Measurements from ENCODE around the gene CPT2.

GRCh38 chr1:53203466-53203865 is 6.8 kb downstream of the CPT2 start:
- no peak for TF ChIP-seq SIN3A (IDR thresholded peaks at IDR 0.05; ENCODE audit: borderline replicate concordance, low read depth, low read length)
- no peak for TF ChIP-seq CTCF (IDR thresholded peaks at IDR 0.05)
- TF ChIP-seq TAF1 (IDR thresholded peaks at IDR 0.05; ENCODE audit: borderline replicate concordance, low read depth, low read length), result no peak
- no peak for TF ChIP-seq USF1 (IDR thresholded peaks at IDR 0.05; ENCODE audit: borderline replicate concordance, low read depth)
- no peak for TF ChIP-seq NFIC (IDR thresholded peaks at IDR 0.05; ENCODE audit: borderline replicate concordance)

All from SK-N-SH (cell line).